T47D (cell line): ENCODE measurements around the gene ABCA5.
"Not testable (repeated sequence)": the region's sequence is repeated elsewhere in the genome, so short reads cannot be mapped to it uniquely, and the experiment has no call there.

Experiments
- DNase-seq, 2 experiments: peaks; one replicate each; pipeline versions ENCODE4 v3.0.0 to v3.0.0-alpha.2; 2011 to 2012; ENCODE audit warnings: low read depth in 1 of 2, low spot score in 1 of 2
- JUND ChIP-seq: IDR thresholded peaks from 2 replicates; pipeline ENCODE4 v1.6.1; 2012; ENCODE audit warnings: low read depth
- in situ Hi-C: cut with HindIII; loops from 2 replicates; pipeline ENCODE4 v1.10.0; 2016; ENCODE audit warnings: low sequenced_read_pairs, low pct_unique_long_range_greater_than_20kb

ABCA5 gene

GRCh38 chr17:69320210-69320907 is 6.6 kb downstream of the ABCA5 start:
- no peak for DNase-seq

GRCh38 chr17:69317625-69318024 is 9.3 kb downstream of the ABCA5 start:
- in situ Hi-C loops, result no loop called here
- TF ChIP-seq JUND, result no peak
- DNase-seq, result no peak

More at GRCh38 chr17:69320210-69320907, 6.6 kb downstream of the ABCA5 start:
- in situ Hi-C loops, result no loop called here
- no peak for TF ChIP-seq JUND

GRCh38 chr17:69314246-69315065 is 12.5 kb downstream of the ABCA5 start:
- in situ Hi-C loops, result no loop called here
- DNase-seq, result no peak
- no peak for TF ChIP-seq JUND

GRCh38 chr17:69305177-69305576 is 21.8 kb downstream of the ABCA5 start:
- no peak for TF ChIP-seq JUND
- in situ Hi-C loops, result no loop called here
- DNase-seq, result no peak

GRCh38 chr17:69302682-69303081 is 24.3 kb downstream of the ABCA5 start:
- DNase-seq, result no peak
- in situ Hi-C loops, result no loop called here
- no peak for TF ChIP-seq JUND

- no peak for DNase-seq
- no peak for TF ChIP-seq JUND
- in situ Hi-C loops, result no loop called here
Measured at GRCh38 chr17:69300222-69300621, 26.7 kb downstream of the ABCA5 start.

- in situ Hi-C loops, result not testable (repeated sequence)
Measured at GRCh38 chr17:69298120-69298722, 28.7 kb downstream of the ABCA5 start.

GRCh38 chr17:69287168-69287567 is 39.8 kb downstream of the ABCA5 start:
- in situ Hi-C loops, result no loop called here
- no peak for DNase-seq
- no peak for TF ChIP-seq JUND

More at GRCh38 chr17:69298120-69298722, 28.7 kb downstream of the ABCA5 start:
- not testable (repeated sequence) for DNase-seq

- DNase-seq, result no peak
Measured at GRCh38 chr17:69286257-69286656, 40.7 kb downstream of the ABCA5 start.

GRCh38 chr17:69284646-69285045 is 42.3 kb downstream of the ABCA5 start:
- DNase-seq, result no peak
- in situ Hi-C loops, result no loop called here
- TF ChIP-seq JUND, result no peak

More at GRCh38 chr17:69286257-69286656, 40.7 kb downstream of the ABCA5 start:
- in situ Hi-C loops, result no loop called here
- no peak for TF ChIP-seq JUND

GRCh38 chr17:69282002-69282401 is 44.9 kb downstream of the ABCA5 start:
- in situ Hi-C loops, result no loop called here
- DNase-seq, result no peak
- TF ChIP-seq JUND, result no peak

GRCh38 chr17:69276279-69276678 is 50.7 kb downstream of the ABCA5 start:
- in situ Hi-C loops, DNase-seq: not testable (repeated sequence)

- DNase-seq, result no peak
- TF ChIP-seq JUND, result no peak
- in situ Hi-C loops, result no loop called here
Measured at GRCh38 chr17:69275751-69276150, 51.2 kb downstream of the ABCA5 start.
